ENCODE measurements around the gene NCS1.

Gene NCS1

DNA sequence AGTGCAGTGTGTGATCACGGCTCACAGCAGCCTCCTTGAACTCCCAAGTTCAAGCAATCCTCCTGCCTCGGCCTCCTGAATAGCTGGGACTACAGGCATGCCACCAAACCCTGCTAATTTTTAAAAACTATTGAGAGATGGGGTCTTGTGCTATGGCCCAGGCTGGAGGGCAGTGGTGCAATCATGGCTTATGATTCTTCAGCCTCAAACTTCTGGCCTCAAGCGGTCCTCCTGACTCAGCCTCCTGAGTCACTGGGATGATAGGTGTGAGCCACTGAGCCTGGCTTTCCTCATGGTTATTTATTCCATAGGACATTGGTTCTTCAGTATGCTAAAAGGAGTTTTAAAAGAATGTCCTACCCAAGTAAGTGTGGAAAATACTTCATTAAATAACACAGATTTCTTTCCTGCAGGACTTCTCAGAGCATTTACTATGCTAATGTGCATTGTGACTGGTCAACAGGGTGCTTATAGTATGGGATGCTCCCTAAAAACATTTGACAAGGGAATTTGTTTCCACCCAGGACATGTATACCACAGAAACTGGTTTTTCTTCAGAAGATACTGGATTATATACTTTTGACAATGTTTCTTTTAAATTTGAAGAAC is 11.2 kb upstream of the NCS1 start:
- Histone ChIP-seq H3K9me3 (ENCODE audit: low read depth, low read length) (no peaks in the 10 kb centered on the region), H3K4me3 (no peak overlapping the region), H3K36me3 (ENCODE audit: insufficient read depth, low read length) (no peaks in the 10 kb centered on the region), H3K9ac (ENCODE audit: insufficient read length) (no peak overlapping the region), H3K27ac (no peak overlapping the region)
- DNase-seq (ENCODE audit: low read depth, low spot score): no peak
- TF ChIP-seq FOXP2 (optimal IDR thresholded peaks at IDR 0.05; ENCODE audit: control extremely low read depth, extremely low read length, insufficient read depth) (no peak), EZH2 (IDR thresholded peaks at IDR 0.05) (no peak), POLR2AphosphoS5 (IDR thresholded peaks at IDR 0.05; ENCODE audit: borderline replicate concordance, low read depth, low read length) (no peak)

DNA sequence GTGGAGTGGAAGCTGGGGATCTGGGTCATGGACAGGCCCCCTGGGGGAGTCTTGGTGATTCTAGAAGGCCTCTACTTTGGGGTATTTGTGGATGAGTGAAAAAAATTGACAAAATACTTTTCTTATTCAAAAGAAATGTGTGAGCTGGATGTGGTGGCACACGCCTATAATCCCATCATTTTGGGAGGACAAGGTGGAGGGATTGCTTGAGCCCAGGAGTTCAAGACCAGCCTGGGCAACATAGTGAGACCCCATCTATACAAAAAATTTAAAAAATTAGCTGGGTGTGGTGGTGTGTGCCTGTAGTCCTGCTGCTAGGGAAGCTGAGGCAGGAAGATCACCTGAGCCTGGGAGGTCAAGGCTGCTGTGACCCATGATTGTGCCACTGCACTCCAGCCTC is 6.6 kb upstream of the NCS1 start:
- Histone ChIP-seq H3K27ac (no peak overlapping the region), H3K4me3 (no peak overlapping the region), H3K36me3 (ENCODE audit: insufficient read depth, low read length) (no peaks in the 10 kb centered on the region), H3K9me3 (ENCODE audit: low read depth, low read length) (no peaks in the 10 kb centered on the region), H3K9ac (ENCODE audit: insufficient read length) (no peak overlapping the region)
- no peak for DNase-seq (ENCODE audit: low read depth, low spot score)
- no peak for TF ChIP-seq FOXP2 (optimal IDR thresholded peaks at IDR 0.05; ENCODE audit: control extremely low read depth, extremely low read length, insufficient read depth)

DNA sequence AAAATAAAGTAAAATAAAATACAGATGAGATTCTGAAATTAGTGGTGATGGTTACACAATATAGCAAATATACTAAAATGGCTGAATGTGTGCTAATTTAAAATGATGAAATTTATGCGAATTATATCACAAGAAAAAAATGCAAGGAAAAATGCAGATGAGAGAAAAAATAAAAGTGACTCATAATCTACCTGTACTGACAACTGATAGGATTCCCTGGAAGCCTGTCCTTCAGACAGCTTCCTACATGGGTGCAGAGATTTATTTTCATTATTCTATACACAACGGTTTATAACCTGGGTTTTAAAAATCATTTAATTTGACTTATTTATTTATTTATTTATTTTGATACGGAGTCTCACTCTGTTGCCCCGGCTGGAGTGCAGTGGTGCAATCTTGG is 5.8 kb upstream of the NCS1 start:
- H3K9me3 ChIP-seq (ENCODE audit: low read depth, low read length): no peaks in the 10 kb centered on the region
- TF ChIP-seq EZH2 (IDR thresholded peaks at IDR 0.05) (no peak), FOXP2 (optimal IDR thresholded peaks at IDR 0.05; ENCODE audit: control extremely low read depth, extremely low read length, insufficient read depth) (no peak), POLR2AphosphoS5 (IDR thresholded peaks at IDR 0.05; ENCODE audit: borderline replicate concordance, low read depth, low read length) (no peak)
- no peaks in the 10 kb centered on the region for H3K36me3 ChIP-seq (ENCODE audit: insufficient read depth, low read length)
- H3K9ac ChIP-seq (ENCODE audit: insufficient read length): no peak overlapping the region
- H3K4me3 ChIP-seq: no peak overlapping the region
- no peak overlapping the region for H3K27ac ChIP-seq
- no peak for DNase-seq (ENCODE audit: low read depth, low spot score)

DNA sequence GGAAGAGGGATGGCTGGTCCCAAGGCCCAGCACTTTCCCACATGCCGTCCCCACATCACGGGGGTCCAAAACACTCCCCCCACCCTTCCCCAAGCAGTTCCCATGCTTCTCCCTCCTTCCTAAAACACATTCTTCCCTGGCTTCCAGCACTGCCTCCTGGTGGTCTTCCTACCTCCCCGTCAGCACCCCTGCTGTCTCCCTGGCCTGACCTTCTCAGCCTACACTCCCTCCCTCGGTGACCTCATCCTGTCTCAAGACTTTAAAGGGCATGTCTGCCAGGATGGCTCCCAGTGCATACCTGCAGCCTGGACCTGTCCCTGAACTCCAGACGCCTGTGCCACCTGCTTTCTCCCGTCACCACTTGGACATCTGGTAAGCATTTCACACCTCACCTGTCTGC is 4.3 kb upstream of the NCS1 start:
- Histone ChIP-seq H3K9me3 (ENCODE audit: low read depth, low read length) (no peaks in the 10 kb centered on the region), H3K36me3 (ENCODE audit: insufficient read depth, low read length) (no peaks in the 10 kb centered on the region), H3K9ac (ENCODE audit: insufficient read length) (no peak overlapping the region), H3K27ac (no peak overlapping the region), H3K4me3 (no peak overlapping the region)
- DNase-seq (ENCODE audit: low read depth, low spot score): no peak
- TF ChIP-seq EZH2 (IDR thresholded peaks at IDR 0.05) (no peak), POLR2AphosphoS5 (IDR thresholded peaks at IDR 0.05; ENCODE audit: borderline replicate concordance, low read depth, low read length) (no peak), FOXP2 (optimal IDR thresholded peaks at IDR 0.05; ENCODE audit: control extremely low read depth, extremely low read length, insufficient read depth) (no peak)

DNA sequence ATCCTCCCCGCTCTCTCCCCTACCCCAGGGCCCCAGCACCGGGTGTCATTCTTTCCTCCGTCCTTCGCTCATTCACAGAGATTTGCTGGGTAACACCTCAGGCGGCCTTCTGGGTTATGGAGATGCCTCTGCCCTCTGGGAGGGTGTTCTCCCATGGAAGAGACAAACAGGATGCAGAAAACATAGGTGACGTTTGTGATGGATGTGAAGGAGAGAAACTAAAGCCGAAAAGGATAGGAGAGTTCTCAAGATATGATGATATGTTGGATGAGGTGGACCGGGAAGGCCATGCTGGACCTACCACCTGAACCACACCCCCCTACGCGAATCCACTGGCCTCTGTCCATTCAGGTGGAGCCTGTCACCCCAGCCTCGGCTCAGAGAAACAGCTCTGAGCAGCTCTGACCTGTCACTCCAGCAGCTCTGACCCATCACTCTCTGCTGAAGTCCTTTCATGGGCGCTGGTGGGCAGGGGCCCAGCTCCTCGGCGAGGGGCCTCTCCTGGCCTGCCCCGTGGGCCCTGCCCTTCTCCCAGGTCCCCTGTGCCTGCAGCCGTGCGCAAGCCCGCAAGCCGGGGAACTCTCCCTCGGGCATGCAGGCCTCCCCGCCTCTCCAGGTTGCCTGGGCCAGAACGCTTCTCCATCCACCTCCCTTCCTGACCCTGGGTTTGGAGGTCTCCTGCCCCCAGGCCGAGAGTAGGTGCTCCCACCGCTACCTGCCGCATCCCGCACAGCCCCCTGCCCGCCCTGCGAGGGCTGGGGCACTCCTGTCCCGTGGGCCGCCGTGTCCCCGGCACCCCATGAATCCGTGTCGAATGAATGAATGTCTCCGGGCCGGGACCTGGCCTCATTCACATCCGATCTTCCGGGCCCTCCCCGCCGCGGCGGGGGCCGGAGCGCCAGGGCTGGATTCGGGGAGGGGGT is 717 bp upstream of the NCS1 start:
- Histone ChIP-seq H3K4me3 (peak overlapping the region; percentile 80), H3K9ac (ENCODE audit: insufficient read length) (peak overlapping the region; percentile 71), H3K9me3 (ENCODE audit: low read depth, low read length) (no peaks in the 10 kb centered on the region), H3K36me3 (ENCODE audit: insufficient read depth, low read length) (peaks cover 6% of the 10 kb centered on the region; the same call in 1 of the 2 replicates), H3K27ac (no peak overlapping the region)
- no peak for DNase-seq (ENCODE audit: low read depth, low spot score)
- TF ChIP-seq EZH2 (IDR thresholded peaks at IDR 0.05) (no peak), FOXP2 (optimal IDR thresholded peaks at IDR 0.05; ENCODE audit: control extremely low read depth, extremely low read length, insufficient read depth) (no peak), POLR2AphosphoS5 (IDR thresholded peaks at IDR 0.05; ENCODE audit: borderline replicate concordance, low read depth, low read length) (no peak)

DNA sequence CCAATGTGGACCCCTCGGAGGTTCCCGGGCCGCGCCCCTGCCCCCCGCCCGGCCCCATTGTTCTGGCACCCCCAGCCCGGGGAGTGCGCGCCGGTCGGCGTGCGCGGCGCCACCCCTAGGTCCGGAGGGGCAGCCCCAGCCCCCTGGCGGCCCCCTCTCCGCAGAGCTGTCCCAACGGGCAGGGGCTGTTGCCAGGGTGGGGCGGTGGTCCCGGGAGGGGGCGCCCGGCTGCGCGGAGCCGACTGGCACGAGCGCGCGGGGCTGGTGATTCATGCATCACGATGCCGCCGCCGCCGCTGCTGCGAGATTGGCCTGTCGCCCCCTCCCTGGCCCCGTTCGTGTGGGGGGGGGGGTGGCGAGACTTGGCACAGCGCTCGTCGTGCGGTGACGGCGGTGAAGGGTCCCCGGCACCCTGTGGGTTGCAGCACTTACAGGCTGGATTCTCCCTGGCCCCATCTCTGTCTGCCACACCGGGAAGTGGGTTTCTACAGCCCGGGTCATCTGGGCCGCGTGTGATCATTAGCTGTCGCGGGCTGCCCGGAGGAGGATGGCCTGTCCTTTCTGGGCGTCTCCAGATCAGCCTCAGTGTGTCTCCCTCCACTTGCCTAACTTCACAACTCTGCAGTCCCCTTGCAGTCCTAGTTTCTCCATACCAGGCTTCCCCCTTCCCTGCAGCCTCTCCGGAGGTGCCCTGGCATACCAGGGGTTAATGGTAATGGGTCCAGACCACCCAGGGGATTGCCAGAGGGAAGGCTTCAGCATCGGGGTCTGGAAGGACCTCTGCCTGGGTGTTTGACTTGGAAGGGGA is 858 bp downstream of the NCS1 start:
- no peak overlapping the region for H3K27ac ChIP-seq
- H3K9ac ChIP-seq (ENCODE audit: insufficient read length): peak overlapping the region; percentile 42
- peak overlapping the region; percentile 88 for H3K4me3 ChIP-seq
- no peaks in the 10 kb centered on the region for H3K9me3 ChIP-seq (ENCODE audit: low read depth, low read length)
- DNase-seq (ENCODE audit: low read depth, low spot score): no peak
- peaks cover 15% of the 10 kb centered on the region; the same call in 1 of the 2 replicates for H3K36me3 ChIP-seq (ENCODE audit: insufficient read depth, low read length)
- TF ChIP-seq POLR2AphosphoS5 (IDR thresholded peaks at IDR 0.05; ENCODE audit: borderline replicate concordance, low read depth, low read length) (no peak), FOXP2 (optimal IDR thresholded peaks at IDR 0.05; ENCODE audit: control extremely low read depth, extremely low read length, insufficient read depth) (no peak), EZH2 (IDR thresholded peaks at IDR 0.05) (no peak)

DNA sequence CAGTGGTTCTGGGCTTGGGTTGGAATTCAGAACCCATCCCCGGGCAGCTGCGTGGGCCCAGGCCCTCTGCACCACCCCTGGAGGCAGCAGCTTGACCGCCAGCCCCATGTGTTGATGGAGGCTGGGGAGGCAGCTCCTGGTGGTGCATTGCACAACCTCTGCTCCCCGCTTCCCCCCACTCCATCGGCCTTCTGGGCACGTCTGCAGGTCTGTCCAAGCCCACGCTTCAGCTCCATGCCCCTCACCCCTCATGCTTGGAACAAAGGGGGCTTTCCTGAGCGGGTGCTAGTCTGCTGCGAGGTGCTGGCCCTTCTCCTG is 1.4 kb downstream of the NCS1 start:
- peaks cover 15% of the 10 kb centered on the region; the same call in 1 of the 2 replicates for H3K36me3 ChIP-seq (ENCODE audit: insufficient read depth, low read length)
- H3K4me3 ChIP-seq: peak overlapping the region; percentile 88
- no peak for TF ChIP-seq EZH2 (IDR thresholded peaks at IDR 0.05)
- TF ChIP-seq FOXP2 (optimal IDR thresholded peaks at IDR 0.05; ENCODE audit: control extremely low read depth, extremely low read length, insufficient read depth): no peak
- TF ChIP-seq POLR2AphosphoS5 (IDR thresholded peaks at IDR 0.05; ENCODE audit: borderline replicate concordance, low read depth, low read length): no peak
- no peak for DNase-seq (ENCODE audit: low read depth, low spot score)
- no peak overlapping the region for H3K27ac ChIP-seq
- no peaks in the 10 kb centered on the region for H3K9me3 ChIP-seq (ENCODE audit: low read depth, low read length)
- peak overlapping the region; percentile 42 for H3K9ac ChIP-seq (ENCODE audit: insufficient read length)

DNA sequence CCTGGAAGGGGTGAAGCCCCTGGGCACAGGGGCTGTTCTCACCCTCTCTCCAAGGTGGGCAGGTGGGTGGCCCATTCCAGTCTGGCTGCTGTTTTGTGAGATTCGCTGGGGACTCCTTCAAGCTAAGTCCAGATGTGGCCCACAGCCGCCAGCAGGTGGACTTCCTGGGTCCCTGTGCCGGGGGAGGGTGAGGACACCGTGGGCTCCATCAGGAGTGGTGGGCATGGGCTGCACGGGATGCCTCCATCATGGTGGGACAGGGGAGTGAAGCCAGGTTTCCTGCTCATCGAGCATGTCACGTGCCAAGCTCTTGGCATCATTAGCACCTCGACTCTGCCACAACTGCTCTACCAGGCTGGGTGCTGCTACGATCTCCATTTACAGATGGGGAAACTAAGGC is 1.8 kb downstream of the NCS1 start:
- peak overlapping the region; percentile 88 for H3K4me3 ChIP-seq
- H3K27ac ChIP-seq: no peak overlapping the region
- TF ChIP-seq POLR2AphosphoS5 (IDR thresholded peaks at IDR 0.05; ENCODE audit: borderline replicate concordance, low read depth, low read length) (no peak), EZH2 (IDR thresholded peaks at IDR 0.05) (no peak), FOXP2 (optimal IDR thresholded peaks at IDR 0.05; ENCODE audit: control extremely low read depth, extremely low read length, insufficient read depth) (no peak)
- H3K9ac ChIP-seq (ENCODE audit: insufficient read length): no peak overlapping the region
- no peaks in the 10 kb centered on the region for H3K9me3 ChIP-seq (ENCODE audit: low read depth, low read length)
- peaks cover 15% of the 10 kb centered on the region; the same call in 1 of the 2 replicates for H3K36me3 ChIP-seq (ENCODE audit: insufficient read depth, low read length)
- DNase-seq (ENCODE audit: low read depth, low spot score): no peak
